Mesothelial cell of epicardium (in vitro differentiated cells): ENCODE results near the gene BPIFA2. TPM values are rescaled to one million over a fixed set of nuclear protein-coding genes. Genes with fewer than 3 reads are reported as not detected.

ENCODE experiments used
- DNase-seq, 2 experiments: peaks; one replicate each; pipeline ENCODE4 v3.0.0; 2021; ENCODE audit warnings: low spot score in 2 of 2; ENCODE audit not compliant: unreplicated experiment in 2 of 2
- H3K27ac Mint-ChIP-seq: 2 replicates; pipeline ENCODE4 v1.8.0; 2021; ENCODE audit warnings: mixed read lengths
- H3K27me3 Mint-ChIP-seq: 2 replicates; pipeline ENCODE4 v1.8.0; 2021; ENCODE audit warnings: low read depth, mixed read lengths
- H3K36me3 Mint-ChIP-seq: 2 replicates; pipeline ENCODE4 v1.8.0; 2021; ENCODE audit warnings: mixed read lengths
- H3K4me1 Mint-ChIP-seq: 2 replicates; pipeline ENCODE4 v1.8.0; 2021; ENCODE audit warnings: mixed read lengths
- H3K4me3 Mint-ChIP-seq: 2 replicates; pipeline ENCODE4 v1.8.0; 2021; ENCODE audit warnings: mild to moderate bottlenecking, moderate library complexity, mixed read lengths
- H3K9me3 Mint-ChIP-seq: 2 replicates; pipeline ENCODE4 v1.8.0; 2021; ENCODE audit warnings: mixed read lengths
- CTCF ChIP-seq: fragments of 200-600 bp; sonication (generic); IDR thresholded peaks from one replicate; pipeline ENCODE4 v1.5.0; 2021; ENCODE audit warnings: antibody characterized with exemption; ENCODE audit not compliant: unreplicated experiment
- total RNA-seq: library from RNA; stranded (reverse); gene quantifications from 3 replicates; pipeline ENCODE4 v1.2.1, GENCODE V29; 2021

BPIFA2 gene
- total RNA-seq, 1 donor from 2014 or later = not detected

- H3K36me3 Mint-ChIP-seq = no peaks in the 10 kb centered on the region
- no peak for DNase-seq
- H3K4me1 Mint-ChIP-seq = no peaks in the 10 kb centered on the region
- H3K27me3 Mint-ChIP-seq = peaks cover 26% of the 10 kb centered on the region
- TF ChIP-seq CTCF = no peak
- H3K4me3 Mint-ChIP-seq = no peak overlapping the region
- peaks cover 7% of the 10 kb centered on the region for H3K9me3 Mint-ChIP-seq
- no peak overlapping the region for H3K27ac Mint-ChIP-seq
These were observed 35.2 kb upstream of the BPIFA2 start for GRCh38 chr20:33132513-33133372.

GRCh38 chr20:33133373-33133941, 34.5 kb upstream of the BPIFA2 start:
- no peak for TF ChIP-seq CTCF
- no peak overlapping the region for H3K4me3 Mint-ChIP-seq

GRCh38 chr20:33137195-33137594, 30.8 kb upstream of the BPIFA2 start:
- no peaks in the 10 kb centered on the region for H3K36me3 Mint-ChIP-seq
- no peaks in the 10 kb centered on the region for H3K4me1 Mint-ChIP-seq
- no peak overlapping the region for H3K27ac Mint-ChIP-seq
- H3K4me3 Mint-ChIP-seq = no peak overlapping the region
- DNase-seq = no peak
- peaks cover 17% of the 10 kb centered on the region for H3K27me3 Mint-ChIP-seq
- no peak for TF ChIP-seq CTCF
- peaks cover 11% of the 10 kb centered on the region for H3K9me3 Mint-ChIP-seq

More at GRCh38 chr20:33133373-33133941, 34.5 kb upstream of the BPIFA2 start:
- Mint-ChIP-seq H3K9me3 (peaks cover 7% of the 10 kb centered on the region), H3K27ac (no peak overlapping the region), H3K27me3 (peaks cover 23% of the 10 kb centered on the region), H3K36me3 (no peaks in the 10 kb centered on the region), H3K4me1 (no peaks in the 10 kb centered on the region)
- no peak for DNase-seq

- peaks cover 25% of the 10 kb centered on the region for H3K9me3 Mint-ChIP-seq
- H3K27ac Mint-ChIP-seq = no peak overlapping the region
- H3K4me3 Mint-ChIP-seq = no peak overlapping the region
- no peaks in the 10 kb centered on the region for H3K36me3 Mint-ChIP-seq
- H3K27me3 Mint-ChIP-seq = peaks cover 20% of the 10 kb centered on the region
- no peak for TF ChIP-seq CTCF
- H3K4me1 Mint-ChIP-seq = no peaks in the 10 kb centered on the region
- no peak for DNase-seq
These were observed 28.5 kb upstream of the BPIFA2 start for GRCh38 chr20:33139467-33139866.

- no peak for TF ChIP-seq CTCF
- Mint-ChIP-seq H3K27me3 (peaks cover 43% of the 10 kb centered on the region), H3K27ac (no peak overlapping the region), H3K36me3 (no peaks in the 10 kb centered on the region), H3K4me3 (no peak overlapping the region), H3K4me1 (no peaks in the 10 kb centered on the region), H3K9me3 (peaks cover 18% of the 10 kb centered on the region)
- peak in 1 of 2 experiments; percentile 10 for DNase-seq
These were observed 22.4 kb upstream of the BPIFA2 start for GRCh38 chr20:33145521-33145920.
